Nucleus accumbens (tissue), 56 donors: ENCODE measurements around the gene MSS51.
"Not testable (repeated sequence)": the region's sequence is repeated elsewhere in the genome, so short reads cannot be mapped to it uniquely, and the experiment has no call there.

Source experiments
- DNase-seq, 56 donors: peaks; one replicate each; lab custom pipeline; 2025; lab: John Stamatoyannopoulos, UW

MSS51 gene

GRCh38 chr10:73416571-73416970 is 16.8 kb downstream of the MSS51 start:
- no peak for DNase-seq

- peak in 1 of 56 donors; percentile 0 for DNase-seq
Measured at GRCh38 chr10:73414230-73414945, 19.0 kb downstream of the MSS51 start.

GRCh38 chr10:73413528-73414229 is 19.7 kb downstream of the MSS51 start, which contains the start of gene ANXA7:
TSS of gene ANXA7 (minus strand) at chr10:73414058. CDS start at chr10:73400856, 13,202 bp downstream.
- peak in 55 of 56 donors; percentile 38 to 95 (median 86) for DNase-seq

- peak in 17 of 56 donors; percentile 2 to 69 (median 37) for DNase-seq
Measured at GRCh38 chr10:73413108-73413527, 20.2 kb downstream of the MSS51 start.

GRCh38 chr10:73410897-73411296 is 22.5 kb downstream of the MSS51 start:
- DNase-seq: no peak

GRCh38 chr10:73408978-73409521 is 24.3 kb downstream of the MSS51 start:
- DNase-seq: no peak

GRCh38 chr10:73408061-73408460 is 25.3 kb downstream of the MSS51 start:
- DNase-seq: no peak

GRCh38 chr10:73407495-73407894 is 25.9 kb downstream of the MSS51 start:
- DNase-seq: no peak

- DNase-seq: no peak
Measured at GRCh38 chr10:73406846-73407245, 26.5 kb downstream of the MSS51 start.

- no peak for DNase-seq
Measured at GRCh38 chr10:73405556-73405955, 27.8 kb downstream of the MSS51 start.

GRCh38 chr10:73404690-73405089 is 28.7 kb downstream of the MSS51 start:
- DNase-seq: no peak

- DNase-seq: no peak
Measured at GRCh38 chr10:73401636-73402035, 31.7 kb downstream of the MSS51 start.

GRCh38 chr10:73399063-73399462 is 34.3 kb downstream of the MSS51 start:
- DNase-seq: no peak

GRCh38 chr10:73398024-73398423 is 35.3 kb downstream of the MSS51 start:
- no peak for DNase-seq

GRCh38 chr10:73394325-73394724 is 39.0 kb downstream of the MSS51 start:
- not testable (repeated sequence) for DNase-seq

GRCh38 chr10:73388228-73388627 is 45.1 kb downstream of the MSS51 start:
- DNase-seq: no peak

GRCh38 chr10:73386583-73386982 is 46.8 kb downstream of the MSS51 start:
- DNase-seq: no peak

- DNase-seq: no peak
Measured at GRCh38 chr10:73379064-73379748, 54.2 kb downstream of the MSS51 start.

GRCh38 chr10:73376679-73377078 is 56.7 kb downstream of the MSS51 start:
- no peak for DNase-seq
